K562 (cell line): ENCODE results near the gene CLDND2. TPM values are rescaled to one million over a fixed set of nuclear protein-coding genes. Genes with fewer than 3 reads are reported as not detected.

ENCODE experiments used
- CEBPB ChIP-seq: fragments of 450-650 bp; IDR thresholded peaks from 2 replicates; pipeline ENCODE4 v1.6.1; 2016; ENCODE audit warnings: missing genetic modification characterization, missing compliant biosample characterization
- E2F6 ChIP-seq, 2 experiments: IDR thresholded peaks; 2 replicates each; pipeline ENCODE4 v1.6.1; 2011; ENCODE audit warnings: borderline replicate concordance in 1 of 2, control low read depth in 1 of 2, low read depth in 1 of 2, low read length in 1 of 2, mild to moderate bottlenecking in 1 of 2, mixed read lengths in 1 of 2, moderate library complexity in 1 of 2; ENCODE audit not compliant: insufficient read depth in 1 of 2, insufficient read length in 1 of 2, poor library complexity in 1 of 2, severe bottlenecking in 1 of 2; ENCODE audit errors: extremely low read depth in 1 of 2
- HES1 ChIP-seq: fragments of 450-650 bp; IDR thresholded peaks from 2 replicates; pipeline ENCODE4 v1.6.1; 2016; ENCODE audit warnings: low read depth, mild to moderate bottlenecking, moderate library complexity
- HMBOX1 ChIP-seq: sonication (generic); IDR thresholded peaks from 2 replicates; pipeline ENCODE4 v1.6.1; 2016
- MBD2 ChIP-seq: sonication (generic); IDR thresholded peaks from 2 replicates; pipeline ENCODE4 v1.6.1; 2016; ENCODE audit warnings: low read depth, borderline replicate concordance
- ZNF121 ChIP-seq: sonication (generic); formaldehyde crosslinking; conservative IDR thresholded peaks from 2 replicates; pipeline ENCODE4 v1.8.0; 2022; ENCODE audit warnings: missing genetic modification reagents
- ZNF407 ChIP-seq: fragments of 450-650 bp; IDR thresholded peaks from 2 replicates; pipeline ENCODE4 v1.6.1; 2016; ENCODE audit warnings: low read depth
- ZNF518B ChIP-seq: fragments of 250-450 bp; sonication (Bioruptor Pico); IDR thresholded peaks from 2 replicates; pipeline ENCODE4 v1.5.0; 2021; ENCODE audit warnings: mild to moderate bottlenecking, moderate library complexity
- ZNF707 ChIP-seq: fragments of 250-450 bp; sonication (Bioruptor Pico); conservative IDR thresholded peaks from 2 replicates; pipeline ENCODE4 v1.8.0; 2022; ENCODE audit warnings: inconsistent platforms, mild to moderate bottlenecking, moderate library complexity
- ZNF766 ChIP-seq: fragments of 200-800 bp; sonication (Bioruptor generic); conservative IDR thresholded peaks from 2 replicates; pipeline ENCODE4 v1.6.1; 2016; ENCODE audit warnings: missing genetic modification characterization, missing compliant biosample characterization
- polyA plus RNA-seq, 8 experiments: library from polyadenylated mRNA; depleted of rRNA in 4 of 8; stranded (reverse) in 5 of 8; unstranded in 3 of 8; fragments of >200 nt; fragmentation: Nextera tagmentation in 2 of 8; fragmentation: Illumina TruSeq in 1 of 8; extraction: Ambion mirVana in 2 of 8; extraction: Trizol in 1 of 8; gene quantifications; 2 replicates each; pipeline versions ENCODE4 v1.2.1 to v1.2.3, GENCODE V29; 2011 to 2014; ENCODE audit warnings: inconsistent platforms in 1 of 8, missing spikeins in 1 of 8
- total RNA-seq, 7 experiments: library from RNA; depleted of rRNA in 6 of 7; stranded (reverse); fragments of >200 nt in 6 of 7; fragmentation: Illumina TruSeq in 2 of 7; extraction: Trizol in 2 of 7; gene quantifications; 2 replicates each; pipeline versions ENCODE4 v1.2.1 to v1.2.3, GENCODE V29; 2011 to 2021; ENCODE audit warnings: low replicate concordance in 1 of 7

Gene CLDND2
- total and polyA plus RNA-seq, 9 of the 15 experiments (the other 6 are each of a cell fraction or from before 2014, with no cell fraction given): 0.45 to 4.0 (median 1.2) TPM; not detected in 3

- TF ChIP-seq ZNF407 (no peak), E2F6 (IDR thresholded peaks at IDR 0.05; ENCODE audit: borderline replicate concordance in 1 of 2, extremely low read depth in 1 of 2, insufficient read depth in 1 of 2, insufficient read length in 1 of 2, low read depth in 1 of 2, low read length in 1 of 2, poor library complexity in 1 of 2, severe bottlenecking in 1 of 2) (no peak), ZNF121 (CRISPR knock-in tag) (no peak), ZNF766 (no peak), ZNF518B (CRISPR knock-in tag) (no peak), MBD2 (no peak), HES1 (no peak), CEBPB (peak; percentile 7; the same call in 1 of the 2 replicates), HMBOX1 (no peak), ZNF707 (CRISPR knock-in tag) (no peak)
Observed at GRCh38 chr19:51337861-51338562, 30.8 kb downstream of the CLDND2 start (continued).
